ENCODE measurements around the gene ZFP28. TPM values are rescaled to one million over a fixed set of nuclear protein-coding genes. Genes with fewer than 3 reads are reported as not detected.
A peak's percentile ranks its signal among the peaks of the same experiment; 100 is the strongest.

The ZFP28 gene
- total and polyA plus RNA-seq, 2 of the 8 experiments (the other 6 are each of a cell fraction or from before 2014, with no cell fraction given), result 1.6 to 4.5 TPM

DNA sequence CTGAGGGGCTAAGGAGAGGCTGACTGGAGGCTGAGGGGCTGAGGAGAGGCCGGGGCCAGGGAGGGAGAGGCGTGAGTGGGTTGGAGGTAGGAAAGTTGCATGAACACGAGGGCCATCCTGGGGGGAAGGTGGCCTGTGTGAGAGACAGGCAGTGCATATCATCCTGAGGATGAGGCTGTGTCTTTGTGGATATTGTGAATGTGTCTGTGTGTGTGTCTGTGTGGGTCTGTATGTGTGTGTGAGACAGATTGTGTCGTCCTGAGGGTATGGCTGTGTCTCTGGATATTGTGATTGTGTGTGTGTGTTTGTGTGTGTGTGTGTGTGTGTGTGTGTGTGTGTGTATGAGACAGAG, 56.8 kb downstream of the ZFP28 start (continued):
- TF ChIP-seq KDM4A (IDR thresholded peaks at IDR 0.05; ENCODE audit: low read depth, low read length, severe bottlenecking), result peak; percentile 34
